DMS79 treated with DMSO at 0.1 percent for 48 hours (cell line): ENCODE results near the gene VPREB3.

Experiments used
- DNase-seq: peaks from one replicate; lab custom pipeline; 2025; lab: John Stamatoyannopoulos, UW

The VPREB3 gene

GRCh38 chr22:23782703-23783102 lies 28.5 kb upstream of the VPREB3 start:
- DNase-seq: no peak

- DNase-seq: no peak
These were observed 28.0 kb upstream of the VPREB3 start for GRCh38 chr22:23782252-23782651.

- no peak for DNase-seq
These were observed 27.4 kb upstream of the VPREB3 start for GRCh38 chr22:23781511-23782183.

GRCh38 chr22:23781065-23781464 lies 26.8 kb upstream of the VPREB3 start:
- no peak for DNase-seq

- DNase-seq: no peak
These were observed 26.0 kb upstream of the VPREB3 start for GRCh38 chr22:23780146-23780748.

- DNase-seq: no peak
These were observed 25.5 kb upstream of the VPREB3 start for GRCh38 chr22:23779731-23780130.

- no peak for DNase-seq
These were observed 24.9 kb upstream of the VPREB3 start for GRCh38 chr22:23779083-23779482.

GRCh38 chr22:23778577-23778900 lies 24.3 kb upstream of the VPREB3 start:
- DNase-seq: no peak

- no peak for DNase-seq
These were observed 23.8 kb upstream of the VPREB3 start for GRCh38 chr22:23777776-23778576.

GRCh38 chr22:23775779-23776375 lies 21.7 kb upstream of the VPREB3 start:
- no peak for DNase-seq

- no peak for DNase-seq
These were observed 20.8 kb upstream of the VPREB3 start for GRCh38 chr22:23774922-23775436.

- no peak for DNase-seq
These were observed 20.1 kb upstream of the VPREB3 start for GRCh38 chr22:23774114-23774921.

GRCh38 chr22:23773483-23774113 lies 19.4 kb upstream of the VPREB3 start:
- DNase-seq: peak; percentile 16

GRCh38 chr22:23772649-23773473 lies 18.6 kb upstream of the VPREB3 start, which contains the start of gene MMP11:
MMP11 (plus strand) TSS chr22:23772849; CDS start chr22:23772871, 22 bp downstream.
- peak; percentile 3 for DNase-seq

- DNase-seq: no peak
These were observed 18.1 kb upstream of the VPREB3 start for GRCh38 chr22:23772315-23772648.

- DNase-seq: no peak
These were observed 15.2 kb upstream of the VPREB3 start for GRCh38 chr22:23769321-23769965.

GRCh38 chr22:23767673-23768548 lies 13.7 kb upstream of the VPREB3 start, which contains the start of gene CHCHD10:
CHCHD10 (minus strand) TSS chr22:23767972; CDS start chr22:23767874, 98 bp downstream.
- peak; percentile 31 for DNase-seq

- DNase-seq: no peak
These were observed 13.1 kb upstream of the VPREB3 start for GRCh38 chr22:23767303-23767672.
